ENCODE measurements around the gene KCNH6. TPM values are rescaled to one million over a fixed set of nuclear protein-coding genes. Genes with fewer than 3 reads are reported as not detected.

The KCNH6 gene
- total RNA-seq, 1 donor from 2014 or later = not detected

DNA sequence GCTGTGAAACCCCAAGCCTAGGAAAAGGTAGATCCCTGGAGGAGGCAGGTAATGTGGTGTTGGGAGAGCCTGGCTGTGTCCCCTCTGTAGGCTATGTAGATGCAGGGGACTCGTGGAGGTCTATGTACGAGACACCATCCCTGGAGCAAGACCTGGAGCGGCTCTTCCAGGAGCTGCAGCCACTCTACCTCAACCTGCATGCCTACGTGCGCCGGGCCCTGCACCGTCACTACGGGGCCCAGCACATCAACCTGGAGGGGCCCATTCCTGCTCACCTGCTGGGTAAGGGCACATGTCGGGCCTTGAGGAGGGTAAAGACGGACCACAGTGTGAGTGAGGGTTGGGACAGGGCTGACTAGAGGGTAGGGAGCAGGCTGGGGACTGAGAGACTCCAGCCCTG, 34.3 kb upstream of the KCNH6 start:
- no peak for DNase-seq (ENCODE audit: low spot score)

DNA sequence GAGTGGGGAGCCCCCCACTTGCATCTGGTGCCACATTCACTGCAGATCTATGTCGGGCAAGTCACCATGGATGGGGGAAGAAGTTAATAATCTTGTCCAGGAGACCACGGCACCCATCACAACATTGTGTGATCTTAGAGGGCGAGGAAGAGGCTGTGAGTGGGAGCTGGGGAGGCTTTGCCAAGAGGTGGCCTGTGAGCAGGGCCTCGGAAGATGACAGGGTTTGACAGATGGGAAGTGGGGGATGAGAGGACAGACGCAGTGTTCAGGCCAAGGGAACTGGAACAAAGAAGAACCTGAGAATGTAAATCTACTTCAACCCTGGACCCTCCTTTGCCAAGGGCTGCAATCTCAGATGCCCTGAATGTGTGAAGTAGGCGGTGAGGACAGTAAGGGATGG, 33.9 kb upstream of the KCNH6 start:
- no peak for DNase-seq (ENCODE audit: low spot score)

DNA sequence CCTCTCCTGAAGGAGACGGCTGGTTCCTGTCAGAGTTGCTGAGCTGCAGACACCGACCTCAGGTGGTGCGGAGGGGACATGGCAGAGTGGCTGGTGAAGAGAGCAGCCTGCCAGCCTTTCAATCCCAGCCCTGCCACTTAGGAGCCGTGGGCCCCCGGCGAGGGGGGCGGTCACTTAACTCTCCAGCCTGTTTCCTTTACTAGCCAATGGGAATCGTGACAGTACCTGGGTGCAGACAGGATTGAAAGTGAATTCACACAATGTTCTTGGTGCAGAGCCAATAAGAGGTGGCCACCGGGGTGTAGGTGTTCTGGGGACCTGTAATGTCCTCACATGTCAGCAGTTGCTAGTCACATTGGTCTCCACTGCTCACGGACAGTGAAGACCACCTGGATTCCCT, 32.8 kb upstream of the KCNH6 start:
- no peak for DNase-seq (ENCODE audit: low spot score)

DNA sequence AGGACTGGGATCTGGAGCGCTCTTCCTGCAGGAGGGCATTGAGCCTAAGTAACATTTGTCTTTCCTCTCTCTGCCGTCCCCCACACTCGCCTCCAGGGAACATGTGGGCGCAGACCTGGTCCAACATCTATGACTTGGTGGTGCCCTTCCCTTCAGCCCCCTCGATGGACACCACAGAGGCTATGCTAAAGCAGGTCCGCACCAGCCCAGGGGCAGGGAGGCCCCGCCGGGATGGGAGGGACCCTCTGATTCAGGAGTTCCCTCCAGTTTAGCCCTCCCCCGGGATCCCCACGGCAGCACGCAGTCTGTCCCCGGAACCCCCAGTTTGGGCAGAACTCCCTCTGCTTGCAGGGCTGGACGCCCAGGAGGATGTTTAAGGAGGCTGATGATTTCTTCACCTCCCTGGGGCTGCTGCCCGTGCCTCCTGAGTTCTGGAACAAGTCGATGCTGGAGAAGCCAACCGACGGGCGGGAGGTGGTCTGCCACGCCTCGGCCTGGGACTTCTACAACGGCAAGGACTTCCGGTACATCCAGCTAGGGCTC, 32.2 kb upstream of the KCNH6 start:
- DNase-seq (ENCODE audit: low spot score) = no peak

DNA sequence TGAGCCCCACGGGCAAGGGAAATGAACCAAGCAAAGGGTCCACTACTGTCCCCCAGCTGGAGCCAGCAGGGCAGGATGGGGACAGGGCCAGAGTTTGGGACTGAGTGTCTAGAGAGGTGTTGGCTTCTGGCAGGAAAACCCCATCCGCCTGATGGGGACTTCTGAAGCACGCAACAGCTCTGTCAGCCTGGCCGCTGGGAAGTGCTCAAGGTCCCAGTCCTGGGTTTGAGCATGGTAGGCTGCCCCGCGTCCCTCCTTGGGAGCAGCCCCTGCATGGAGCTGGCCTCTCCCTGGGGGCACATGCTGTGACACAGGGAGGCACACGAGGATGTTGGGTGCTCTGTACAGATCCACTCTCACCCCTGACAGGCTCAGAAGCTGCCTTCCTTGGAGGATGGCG, 31.7 kb upstream of the KCNH6 start:
- no peak for DNase-seq (ENCODE audit: low spot score)

DNA sequence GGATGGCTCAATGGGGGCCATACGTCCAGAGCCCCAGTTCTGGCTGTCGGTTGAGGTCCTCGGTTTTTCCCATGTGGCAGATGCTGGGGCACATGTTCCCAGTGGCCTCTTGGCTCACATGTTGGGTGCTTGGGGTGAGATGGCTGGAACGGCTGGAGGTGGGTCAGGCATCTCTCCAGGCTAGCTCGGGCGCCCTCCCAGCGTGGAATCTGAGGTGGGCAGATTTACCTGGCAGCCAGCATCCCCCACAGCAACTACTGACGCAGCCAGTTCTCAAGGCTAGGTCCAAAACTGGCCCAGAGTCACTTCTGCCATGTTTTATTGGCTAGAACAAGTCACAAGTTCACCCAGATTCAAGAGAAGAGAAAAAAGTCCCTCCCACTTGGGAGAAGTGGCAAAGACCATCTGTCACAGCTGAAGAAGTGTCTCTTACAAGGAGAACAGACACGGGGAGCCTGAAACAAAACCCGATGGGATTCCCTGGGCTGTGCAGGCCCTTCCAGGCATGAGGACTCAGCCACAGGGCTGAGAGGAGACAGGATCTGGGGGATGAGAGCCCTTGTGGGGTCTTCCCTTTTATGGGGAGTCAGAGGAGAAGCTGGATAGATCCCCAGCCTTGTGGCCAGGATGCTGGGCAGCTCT, 31.1 kb upstream of the KCNH6 start:
- no peak for DNase-seq (ENCODE audit: low spot score)

DNA sequence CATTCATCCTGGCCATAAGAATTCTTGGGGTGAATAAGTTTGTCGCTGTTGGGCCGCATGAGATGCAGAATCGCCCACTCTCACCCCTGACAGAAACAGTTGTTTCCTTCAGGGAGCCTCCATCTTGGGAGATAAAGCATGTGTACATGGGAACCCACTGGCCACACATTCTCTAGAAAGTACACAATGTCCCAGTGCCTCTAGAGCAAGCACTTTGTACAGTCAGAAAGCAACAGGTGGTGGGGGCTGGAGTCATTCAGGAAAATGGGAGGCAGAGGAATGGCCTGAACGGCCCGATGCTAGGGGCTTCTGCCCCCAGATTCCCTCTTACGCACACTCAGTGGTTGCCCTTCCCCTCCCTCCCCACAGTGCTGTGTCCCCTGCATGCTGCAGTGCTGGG, 30.2 kb upstream of the KCNH6 start:
- DNase-seq (ENCODE audit: low spot score) = no peak

DNA sequence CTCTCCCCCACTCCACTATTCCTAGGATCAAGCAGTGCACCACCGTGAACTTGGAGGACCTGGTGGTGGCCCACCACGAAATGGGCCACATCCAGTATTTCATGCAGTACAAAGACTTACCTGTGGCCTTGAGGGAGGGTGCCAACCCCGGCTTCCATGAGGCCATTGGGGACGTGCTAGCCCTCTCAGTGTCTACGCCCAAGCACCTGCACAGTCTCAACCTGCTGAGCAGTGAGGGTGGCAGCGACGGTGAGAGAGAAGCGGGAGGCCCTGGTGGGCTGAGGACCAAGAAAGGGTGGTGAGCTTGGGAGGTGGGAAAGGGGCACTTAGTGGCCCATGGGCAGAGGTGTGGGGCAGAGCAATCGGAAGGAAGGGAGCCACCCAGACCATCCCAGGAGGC, 29.7 kb upstream of the KCNH6 start:
- no peak for DNase-seq (ENCODE audit: low spot score)

DNA sequence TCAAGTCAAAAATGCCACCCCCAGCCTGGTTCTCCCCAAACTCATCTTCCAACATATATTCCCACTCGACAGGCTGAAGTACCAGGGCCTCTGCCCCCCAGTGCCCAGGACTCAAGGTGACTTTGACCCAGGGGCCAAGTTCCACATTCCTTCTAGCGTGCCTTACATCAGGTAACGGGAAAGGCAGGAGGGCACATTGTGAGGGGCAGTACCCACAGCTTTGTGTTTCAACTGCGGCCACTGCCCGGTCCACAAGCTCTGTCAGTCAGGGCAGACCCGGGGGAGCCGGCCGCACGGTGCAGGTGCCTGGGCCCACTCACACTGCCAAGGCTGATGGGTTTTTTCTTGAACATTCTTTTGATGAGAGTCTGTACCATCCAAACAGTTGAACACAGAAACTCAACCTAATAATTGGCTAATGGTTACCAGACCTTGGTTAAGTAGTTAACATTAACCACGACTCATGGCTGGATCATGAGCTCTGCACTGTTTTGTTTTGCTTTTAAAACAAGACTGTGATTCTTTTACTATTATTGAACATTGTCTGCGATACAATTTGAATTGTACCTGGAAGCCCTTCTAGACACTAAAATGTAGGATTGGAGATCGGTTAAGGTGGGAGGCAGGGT, 28.7 kb upstream of the KCNH6 start:
- DNase-seq (ENCODE audit: low spot score) = no peak

DNA sequence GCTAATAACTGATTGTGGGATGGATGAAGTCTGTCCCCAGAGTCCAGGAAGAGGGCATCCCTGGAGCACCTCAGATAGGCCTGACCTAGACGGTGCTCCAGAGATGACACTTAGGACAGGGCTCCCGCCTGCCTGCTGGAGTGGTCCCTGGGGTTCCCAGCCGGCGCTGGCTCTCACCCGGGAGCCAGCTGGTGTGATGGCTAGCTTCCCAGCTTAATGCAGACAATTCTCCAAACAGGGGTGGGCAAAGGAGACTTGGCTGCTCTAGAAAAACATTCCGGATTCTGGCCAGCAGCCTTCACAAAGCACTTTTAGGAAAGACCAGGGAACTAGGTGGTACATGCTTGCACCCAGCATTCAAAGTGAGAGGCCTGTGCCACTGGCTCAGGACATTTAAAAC, 27.7 kb upstream of the KCNH6 start:
- DNase-seq (ENCODE audit: low spot score) = no peak

DNA sequence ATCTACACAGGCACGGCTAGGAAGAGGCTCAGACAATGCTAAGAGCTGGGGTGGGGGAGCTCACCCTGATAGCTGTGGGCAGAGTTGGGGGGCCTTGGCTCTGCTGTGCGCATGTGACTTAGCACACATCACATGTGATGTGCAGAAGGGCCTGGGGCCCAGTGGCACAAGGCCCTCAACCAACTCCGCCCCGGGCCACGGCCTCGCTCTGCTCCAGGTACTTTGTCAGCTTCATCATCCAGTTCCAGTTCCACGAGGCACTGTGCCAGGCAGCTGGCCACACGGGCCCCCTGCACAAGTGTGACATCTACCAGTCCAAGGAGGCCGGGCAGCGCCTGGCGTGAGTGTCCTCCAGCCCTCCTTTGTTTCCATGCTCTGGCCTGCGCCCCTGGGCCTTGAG, 27.0 kb upstream of the KCNH6 start:
- DNase-seq (ENCODE audit: low spot score) = no peak

DNA sequence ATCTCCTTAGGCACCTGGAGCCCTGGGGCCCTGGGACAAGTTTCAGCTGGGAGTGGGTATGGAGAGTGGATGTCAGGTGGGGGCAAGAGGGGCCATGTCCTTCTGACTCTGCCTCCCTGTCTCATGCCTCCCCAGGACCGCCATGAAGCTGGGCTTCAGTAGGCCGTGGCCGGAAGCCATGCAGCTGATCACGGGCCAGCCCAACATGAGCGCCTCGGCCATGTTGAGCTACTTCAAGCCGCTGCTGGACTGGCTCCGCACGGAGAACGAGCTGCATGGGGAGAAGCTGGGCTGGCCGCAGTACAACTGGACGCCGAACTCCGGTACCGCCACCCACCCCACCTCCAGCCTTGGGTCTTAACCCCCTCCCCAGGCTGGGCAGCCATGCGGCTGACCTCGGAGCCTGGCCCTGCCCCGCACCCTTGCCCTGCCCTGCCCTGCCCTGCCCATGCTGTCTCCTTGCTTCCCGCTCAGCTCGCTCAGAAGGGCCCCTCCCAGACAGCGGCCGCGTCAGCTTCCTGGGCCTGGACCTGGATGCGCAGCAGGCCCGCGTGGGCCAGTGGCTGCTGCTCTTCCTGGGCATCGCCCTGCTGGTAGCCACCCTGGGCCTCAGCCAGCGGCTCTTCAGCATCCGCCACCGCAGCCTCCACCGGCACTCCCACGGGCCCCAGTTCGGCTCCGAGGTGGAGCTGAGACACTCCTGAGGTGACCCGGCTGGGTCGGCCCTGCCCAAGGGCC, 26.3 kb upstream of the KCNH6 start:
- DNase-seq (ENCODE audit: low spot score) = no peak

DNA sequence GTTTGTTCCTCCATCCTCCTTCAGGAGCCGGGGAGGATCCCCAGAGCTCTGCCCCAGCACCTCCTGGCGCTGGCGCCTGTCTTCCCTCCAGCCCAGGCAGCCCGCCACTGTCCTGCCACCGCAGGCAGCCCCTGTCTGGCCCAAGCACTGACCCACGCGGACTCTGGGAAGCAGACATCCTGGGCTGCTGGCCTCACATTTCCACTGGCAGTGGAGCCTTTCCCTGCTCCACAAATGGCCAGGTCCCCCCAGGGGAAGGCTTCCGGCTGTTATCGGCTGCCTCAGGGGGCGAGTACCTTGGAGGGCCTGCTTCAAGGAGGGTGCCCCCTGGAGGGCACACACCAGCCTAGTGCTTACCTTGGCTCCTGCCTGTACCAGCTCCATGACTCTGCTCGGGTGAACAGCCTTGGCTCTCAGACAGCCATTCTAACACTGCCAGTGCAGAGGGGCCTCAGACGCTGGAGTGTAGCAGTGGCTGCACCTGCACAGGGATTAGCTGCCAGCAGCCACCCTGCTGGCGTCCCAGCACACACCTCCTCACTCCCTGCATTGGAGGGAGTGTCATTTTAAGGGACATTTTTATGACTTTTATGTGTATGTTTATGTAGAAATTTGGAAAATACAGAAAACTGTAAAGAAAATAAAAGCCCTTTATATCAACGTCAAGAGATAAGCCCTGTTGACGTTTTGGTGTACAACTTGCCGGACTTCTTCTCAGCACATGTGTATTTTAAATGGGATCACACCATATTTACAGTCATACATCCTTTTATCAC, 25.3 kb upstream of the KCNH6 start:
- DNase-seq (ENCODE audit: low spot score) = no peak

DNA sequence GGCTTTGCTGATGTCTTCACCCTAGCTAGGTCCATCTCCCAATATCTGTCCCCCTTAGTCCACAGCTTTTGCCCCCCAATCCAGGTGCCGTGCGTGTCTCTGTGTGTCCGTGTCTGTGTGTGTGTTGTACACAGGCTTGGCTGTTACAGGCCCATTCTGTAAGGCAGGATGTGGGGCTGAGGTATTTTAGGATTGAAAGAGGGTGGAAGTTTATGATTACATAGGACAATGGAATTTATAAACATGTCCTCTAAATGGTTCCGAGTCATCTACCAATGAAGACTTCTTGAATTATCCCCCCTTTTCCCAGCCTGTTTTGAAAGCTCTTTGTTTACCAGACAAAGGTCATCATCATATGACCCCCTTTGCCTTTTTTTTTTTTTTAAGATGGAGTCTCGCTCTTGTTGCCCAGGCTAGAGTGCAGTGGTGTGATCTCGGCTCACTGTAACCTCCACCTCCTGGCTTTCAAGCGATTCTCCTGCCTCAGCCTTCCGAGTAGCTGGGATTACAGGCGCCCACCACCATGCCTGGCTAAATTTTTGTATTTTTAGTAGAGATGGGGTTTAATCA, 24.4 kb upstream of the KCNH6 start:
- no peak for DNase-seq (ENCODE audit: low spot score)

DNA sequence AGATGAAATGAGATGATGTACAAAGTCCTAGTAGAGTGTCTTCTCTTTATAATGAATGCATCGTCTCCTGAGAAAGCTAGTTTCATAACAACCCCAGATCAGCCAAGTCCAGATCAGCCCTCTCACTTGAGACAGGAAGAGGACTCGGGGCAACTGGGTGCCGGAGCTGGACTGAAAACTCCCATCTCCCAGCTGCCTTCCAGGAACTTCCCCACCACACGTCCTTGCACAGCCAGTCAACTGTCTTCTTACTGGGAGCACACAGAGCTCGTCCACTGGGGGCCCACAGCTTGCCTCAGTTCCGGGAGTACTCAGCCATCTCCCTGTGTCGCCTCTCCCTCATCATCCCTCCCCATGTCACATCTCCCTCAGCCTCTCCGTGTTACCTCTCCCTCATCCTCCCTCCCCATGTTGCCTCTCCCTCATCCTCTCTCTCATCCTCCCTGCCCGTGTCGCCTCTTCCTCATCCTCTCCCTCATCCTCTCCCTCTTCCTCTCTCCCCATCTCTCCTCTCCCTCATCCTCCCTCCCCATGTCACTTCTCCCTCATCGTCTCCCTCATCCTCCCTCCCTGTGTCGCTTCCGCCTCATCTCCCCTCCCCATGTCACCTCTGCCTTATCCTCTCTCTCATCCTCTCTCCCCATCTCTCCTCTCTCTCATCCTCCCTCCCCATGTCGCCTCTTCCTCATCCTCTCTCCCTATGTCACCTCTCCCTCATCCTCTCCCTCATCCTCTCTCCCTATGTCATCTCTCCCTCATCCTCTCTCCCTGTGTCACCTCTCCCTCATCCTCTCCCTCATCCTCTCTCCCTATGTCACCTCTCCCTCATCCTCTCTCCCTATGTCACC, 22.4 kb upstream of the KCNH6 start:
- DNase-seq (ENCODE audit: low spot score) = no peak

DNA sequence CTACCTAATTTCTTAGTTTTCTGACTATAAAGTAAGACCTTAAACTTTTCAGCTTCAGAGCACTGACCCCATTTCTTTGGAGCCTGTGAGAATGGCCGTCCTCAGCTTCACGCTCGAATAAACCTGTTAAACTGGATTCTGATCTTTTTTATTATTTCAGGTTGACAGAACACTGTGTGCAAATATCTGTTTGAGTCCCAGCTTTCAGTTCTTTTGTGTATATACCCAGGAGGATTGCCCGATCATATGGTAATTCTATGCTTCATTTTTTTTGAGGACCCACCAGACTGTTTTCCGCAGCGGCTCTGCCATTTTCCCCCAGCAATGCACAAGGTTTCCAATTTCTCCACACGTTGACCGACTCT, 19.8 kb upstream of the KCNH6 start:
- DNase-seq (ENCODE audit: low spot score) = no peak

DNA sequence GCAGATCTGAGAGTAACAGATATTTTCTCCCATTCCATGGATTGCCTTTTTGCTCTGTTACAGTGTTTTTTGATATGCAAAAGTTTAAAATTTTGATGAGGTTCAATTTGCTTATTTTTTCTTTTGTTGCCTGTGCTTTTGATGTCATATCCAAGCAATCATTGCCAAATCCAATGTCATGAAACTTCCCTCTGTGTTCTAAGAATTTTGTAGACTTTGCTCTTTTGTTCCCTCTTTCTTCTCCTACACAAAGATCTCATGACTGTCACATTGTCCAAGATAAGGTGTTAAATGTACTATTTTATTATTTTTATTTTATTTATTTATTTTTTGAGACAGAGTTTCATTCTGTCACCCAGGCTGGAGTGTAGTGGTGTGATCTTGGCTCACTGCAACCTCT, 18.9 kb upstream of the KCNH6 start:
- no peak for DNase-seq (ENCODE audit: low spot score)

DNA sequence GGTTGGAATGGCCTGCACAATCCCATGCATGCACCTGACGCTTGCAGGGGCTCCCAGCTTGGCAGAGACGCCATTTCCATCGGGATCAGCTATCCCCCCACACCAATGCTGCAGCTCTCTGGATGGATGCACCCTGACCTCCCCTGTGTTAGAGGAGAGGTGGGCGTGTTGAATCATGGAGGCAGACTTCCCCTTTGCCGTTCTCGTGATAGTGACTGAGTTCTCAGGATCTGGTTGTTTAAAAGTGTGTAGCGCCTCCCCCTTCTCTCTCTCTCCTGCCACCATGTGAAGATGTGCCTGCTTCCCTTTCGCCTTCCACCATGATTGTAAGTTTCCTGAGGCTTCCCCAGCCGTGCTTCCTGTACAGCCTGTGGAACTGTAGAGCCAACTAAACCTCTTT, 17.8 kb upstream of the KCNH6 start:
- no peak for DNase-seq (ENCODE audit: low spot score)

DNA sequence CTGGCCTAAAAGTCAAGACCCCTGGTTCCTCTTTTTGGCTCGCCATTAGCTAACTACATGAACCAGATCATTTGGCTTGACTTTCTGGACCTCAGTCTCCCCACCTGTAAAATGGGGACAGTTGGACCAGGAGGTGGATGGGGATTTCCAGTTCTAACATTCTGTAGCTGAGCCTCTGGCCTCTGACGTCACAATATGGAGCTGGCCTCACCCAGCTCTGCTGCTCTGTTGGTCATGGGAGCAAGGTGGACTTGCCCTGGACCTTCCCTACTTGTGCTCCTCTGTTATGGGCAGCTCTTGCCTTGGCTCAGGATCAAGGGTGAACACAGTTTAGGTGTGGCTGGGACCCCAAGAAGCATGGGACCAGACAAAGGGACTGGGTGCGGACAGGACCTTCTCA, 16.5 kb upstream of the KCNH6 start:
- DNase-seq (ENCODE audit: low spot score) = no peak

DNA sequence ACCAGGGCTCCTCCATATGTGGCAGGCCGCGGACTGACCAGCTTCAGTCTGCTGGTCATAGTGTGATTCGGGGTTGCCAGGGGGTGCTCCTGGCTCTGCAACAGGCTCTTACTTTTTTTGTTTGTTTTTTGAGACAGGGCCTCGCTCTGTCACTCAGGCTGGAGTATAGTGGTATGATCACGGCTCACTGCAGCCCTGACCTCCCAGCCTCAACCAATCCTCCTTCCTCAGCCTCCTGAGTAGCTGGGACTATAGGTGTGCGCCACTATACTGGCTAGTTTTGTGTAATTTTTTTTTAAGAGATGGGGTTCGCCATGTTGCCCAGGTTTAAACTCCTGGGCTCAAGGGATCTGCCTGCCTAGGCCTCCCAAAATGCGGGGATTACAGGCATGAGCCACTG, 11.8 kb upstream of the KCNH6 start:
- no peak for DNase-seq (ENCODE audit: low spot score)

DNA sequence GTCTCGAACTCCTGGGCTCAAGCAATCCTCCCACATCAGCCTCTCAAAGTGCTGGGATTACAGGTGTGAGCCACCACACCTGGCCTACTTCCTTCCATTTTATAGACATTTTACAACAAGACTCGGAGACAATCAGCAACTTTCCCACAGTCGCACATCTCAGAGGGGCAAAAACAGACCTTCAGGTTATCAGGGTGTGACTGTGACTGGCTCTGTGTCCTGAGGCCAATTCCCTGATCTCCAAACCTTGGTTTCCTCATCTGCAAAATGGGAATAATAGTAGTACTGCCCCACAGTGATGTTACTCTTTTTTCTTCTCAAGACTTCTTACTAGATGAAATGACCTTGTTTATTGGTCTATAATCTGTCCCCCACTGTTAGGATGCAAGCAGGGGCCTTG, 10.8 kb upstream of the KCNH6 start:
- DNase-seq (ENCODE audit: low spot score) = no peak

Measured in mucosa of gallbladder (tissue), 1 donor.